ENCODE measurements around the gene RUBCNL. TPM values are rescaled to one million over a fixed set of nuclear protein-coding genes. Genes with fewer than 3 reads are reported as not detected.

RUBCNL gene
- total RNA-seq, 3 donors from 2014 or later: 13.5 to 35.2 (median 32.6) TPM

- Histone ChIP-seq H3K4me3 (no peak overlapping the region), H3K4me1 (ENCODE audit: low read depth) (no peaks in the 10 kb centered on the region), H3K9me3 (no peaks in the 10 kb centered on the region), H3K36me3 (ENCODE audit: low read depth) (no peaks in the 10 kb centered on the region)
- intact Hi-C loops (cut with DNase I, micrococcal nuclease): no loop called here
- no peak for TF ChIP-seq CTCF (IDR thresholded peaks at IDR 0.05)
- ATAC-seq (peak; percentile 32), DNase-seq (no peak)
These were observed 34.2 kb downstream of the RUBCNL start for GRCh38 chr13:46352805-46353204.

GRCh38 chr13:46350003-46350402 lies 37.0 kb downstream of the RUBCNL start:
- Histone ChIP-seq H3K9me3 (no peaks in the 10 kb centered on the region), H3K4me1 (ENCODE audit: low read depth) (no peaks in the 10 kb centered on the region), H3K4me3 (no peak overlapping the region), H3K36me3 (ENCODE audit: low read depth) (no peaks in the 10 kb centered on the region)
- ATAC-seq: no peak
- intact Hi-C loops (cut with DNase I, micrococcal nuclease): no loop called here
- DNase-seq: no peak
- no peak for TF ChIP-seq CTCF (IDR thresholded peaks at IDR 0.05)

- Histone ChIP-seq H3K36me3 (ENCODE audit: low read depth) (no peaks in the 10 kb centered on the region), H3K4me1 (ENCODE audit: low read depth) (no peaks in the 10 kb centered on the region), H3K9me3 (no peaks in the 10 kb centered on the region), H3K4me3 (no peak overlapping the region)
- ATAC-seq (no peak), DNase-seq (no peak)
- TF ChIP-seq CTCF (IDR thresholded peaks at IDR 0.05): no peak
- intact Hi-C loops (cut with DNase I, micrococcal nuclease): no loop called here
These were observed 38.1 kb downstream of the RUBCNL start for GRCh38 chr13:46348961-46349360.

GRCh38 chr13:46347277-46347676 lies 39.8 kb downstream of the RUBCNL start:
- TF ChIP-seq CTCF (IDR thresholded peaks at IDR 0.05): no peak
- H3K9me3 ChIP-seq: no peaks in the 10 kb centered on the region
- no peak for DNase-seq
- H3K4me1 ChIP-seq (ENCODE audit: low read depth): no peaks in the 10 kb centered on the region
- H3K36me3 ChIP-seq (ENCODE audit: low read depth): no peaks in the 10 kb centered on the region
- intact Hi-C loops (cut with DNase I, micrococcal nuclease): no loop called here
- no peak for ATAC-seq
- H3K4me3 ChIP-seq: no peak overlapping the region

- H3K36me3 ChIP-seq (ENCODE audit: low read depth): no peaks in the 10 kb centered on the region
- DNase-seq (no peak), ATAC-seq (no peak)
- no peaks in the 10 kb centered on the region for H3K9me3 ChIP-seq
- TF ChIP-seq CTCF (IDR thresholded peaks at IDR 0.05): no peak
- H3K4me3 ChIP-seq: no peak overlapping the region
- intact Hi-C loops (cut with DNase I, micrococcal nuclease): no loop called here
- no peaks in the 10 kb centered on the region for H3K4me1 ChIP-seq (ENCODE audit: low read depth)
These were observed 41.2 kb downstream of the RUBCNL start for GRCh38 chr13:46345866-46346265.

GRCh38 chr13:46345398-46345797 lies 41.7 kb downstream of the RUBCNL start:
- Histone ChIP-seq H3K9me3 (no peaks in the 10 kb centered on the region), H3K4me1 (ENCODE audit: low read depth) (no peaks in the 10 kb centered on the region), H3K36me3 (ENCODE audit: low read depth) (no peaks in the 10 kb centered on the region), H3K4me3 (no peak overlapping the region)
- intact Hi-C loops (cut with DNase I, micrococcal nuclease): no loop called here
- ATAC-seq: no peak
- no peak for TF ChIP-seq CTCF (IDR thresholded peaks at IDR 0.05)
- no peak for DNase-seq

Data from mucosa of descending colon (tissue), 3 donors.